ENCODE data around the gene GALNT14.

The GALNT14 gene

GRCh38 chr2:30963184-30963583, 175.1 kb downstream of the GALNT14 start:
- TF ChIP-seq, protein P1, sequence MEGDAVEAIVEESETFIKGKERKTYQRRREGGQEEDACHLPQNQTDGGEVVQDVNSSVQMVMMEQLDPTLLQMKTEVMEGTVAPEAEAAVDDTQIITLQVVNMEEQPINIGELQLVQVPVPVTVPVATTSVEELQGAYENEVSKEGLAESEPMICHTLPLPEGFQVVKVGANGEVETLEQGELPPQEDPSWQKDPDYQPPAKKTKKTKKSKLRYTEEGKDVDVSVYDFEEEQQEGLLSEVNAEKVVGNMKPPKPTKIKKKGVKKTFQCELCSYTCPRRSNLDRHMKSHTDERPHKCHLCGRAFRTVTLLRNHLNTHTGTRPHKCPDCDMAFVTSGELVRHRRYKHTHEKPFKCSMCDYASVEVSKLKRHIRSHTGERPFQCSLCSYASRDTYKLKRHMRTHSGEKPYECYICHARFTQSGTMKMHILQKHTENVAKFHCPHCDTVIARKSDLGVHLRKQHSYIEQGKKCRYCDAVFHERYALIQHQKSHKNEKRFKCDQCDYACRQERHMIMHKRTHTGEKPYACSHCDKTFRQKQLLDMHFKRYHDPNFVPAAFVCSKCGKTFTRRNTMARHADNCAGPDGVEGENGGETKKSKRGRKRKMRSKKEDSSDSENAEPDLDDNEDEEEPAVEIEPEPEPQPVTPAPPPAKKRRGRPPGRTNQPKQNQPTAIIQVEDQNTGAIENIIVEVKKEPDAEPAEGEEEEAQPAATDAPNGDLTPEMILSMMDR (conservative IDR thresholded peaks at IDR 0.05; ENCODE audit: low read depth, low read length): no peak
- DNase-seq (ENCODE audit: low read depth): no peak
- H3K4me3 ChIP-seq (ENCODE audit: low read length): no peak overlapping the region

GRCh38 chr2:30960213-30960612, 178.0 kb downstream of the GALNT14 start:
- TF ChIP-seq, protein P1 (conservative IDR thresholded peaks at IDR 0.05; ENCODE audit: low read depth, low read length): no peak
- DNase-seq (ENCODE audit: low read depth): no peak
- no peak overlapping the region for H3K4me3 ChIP-seq (ENCODE audit: low read length)

DNA sequence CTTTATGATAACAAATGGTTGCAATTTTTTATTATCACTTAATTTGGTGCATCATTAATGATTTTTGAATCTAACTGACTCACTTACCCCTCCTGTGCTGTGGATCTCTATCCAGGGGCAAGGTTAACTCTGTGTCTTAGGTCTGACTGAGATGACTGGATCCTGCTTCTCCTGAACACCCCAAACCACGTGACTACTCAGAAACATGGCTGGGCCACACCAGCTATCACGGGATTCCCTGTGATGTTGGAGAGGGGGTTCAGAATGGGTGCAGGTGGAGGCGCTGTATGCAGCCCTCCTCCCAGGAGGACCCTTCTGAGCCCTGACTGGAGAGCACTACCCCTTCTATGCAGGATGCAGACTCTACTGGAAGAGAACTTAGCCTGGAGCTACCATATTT, 178.6 kb downstream of the GALNT14 start:
- H3K4me3 ChIP-seq (ENCODE audit: low read length): no peak overlapping the region
- TF ChIP-seq, protein P1 (conservative IDR thresholded peaks at IDR 0.05; ENCODE audit: low read depth, low read length): no peak
- DNase-seq (ENCODE audit: low read depth): no peak

GRCh38 chr2:30958918-30959265, 179.3 kb downstream of the GALNT14 start:
- H3K4me3 ChIP-seq (ENCODE audit: low read length): no peak overlapping the region
- no peak for DNase-seq (ENCODE audit: low read depth)
- TF ChIP-seq, protein P1 (conservative IDR thresholded peaks at IDR 0.05; ENCODE audit: low read depth, low read length): no peak

DNA sequence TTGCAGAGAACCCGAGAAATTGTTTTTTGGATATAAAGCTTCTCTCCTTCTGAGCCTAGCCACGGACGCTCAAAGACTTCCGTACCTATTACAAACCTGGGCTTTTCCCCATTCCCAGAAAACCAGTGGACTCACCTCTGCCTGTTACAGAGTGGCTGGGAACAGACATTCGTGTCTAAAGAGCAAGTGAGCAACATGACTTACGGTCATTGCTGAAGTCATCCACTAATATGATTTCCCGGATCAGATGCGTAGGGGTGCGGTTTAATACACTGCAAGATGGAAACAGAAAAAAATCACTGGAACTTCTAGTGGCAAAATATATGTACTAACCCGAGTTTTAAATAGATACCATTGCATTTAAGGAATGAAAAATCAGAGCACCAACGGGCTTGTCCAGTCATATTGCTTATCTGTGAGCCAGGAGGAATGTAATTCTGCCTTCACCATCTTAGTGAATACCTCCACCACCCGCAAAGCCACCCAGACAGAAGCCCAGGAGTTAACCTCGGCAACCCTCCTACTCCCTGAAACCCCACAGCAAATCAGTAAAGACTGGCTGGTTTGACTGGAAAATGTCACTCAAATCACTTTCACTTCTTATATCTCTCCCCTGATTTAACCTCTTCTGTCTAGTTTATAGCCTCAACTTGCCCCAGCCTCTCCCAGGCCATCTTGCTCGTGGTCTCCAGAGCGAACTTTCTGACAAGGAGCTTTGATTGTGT, 179.9 kb downstream of the GALNT14 start:
- no peak overlapping the region for H3K4me3 ChIP-seq (ENCODE audit: low read length)
- TF ChIP-seq, protein P1 (conservative IDR thresholded peaks at IDR 0.05; ENCODE audit: low read depth, low read length): no peak
- DNase-seq (ENCODE audit: low read depth): no peak

DNA sequence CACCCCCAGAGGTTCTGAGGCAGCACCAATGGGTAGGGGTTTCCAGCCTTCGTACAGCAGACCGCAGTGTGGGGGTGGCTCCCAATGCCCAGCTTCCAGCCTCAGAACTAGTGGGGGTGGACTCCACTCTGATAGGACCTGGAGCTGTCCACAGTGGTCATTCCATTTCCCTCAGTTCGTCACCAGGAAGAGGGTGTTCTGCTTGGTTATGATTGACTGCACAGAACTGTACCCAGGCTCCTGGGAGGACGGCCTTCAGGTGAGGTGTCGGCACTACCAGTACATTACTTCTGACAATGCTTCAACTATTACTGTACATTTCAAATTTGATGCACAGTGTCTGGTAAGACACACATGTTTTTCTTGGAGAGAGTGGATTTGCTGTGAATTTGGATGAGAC, 180.6 kb downstream of the GALNT14 start:
- DNase-seq (ENCODE audit: low read depth): no peak
- H3K4me3 ChIP-seq (ENCODE audit: low read length): no peak overlapping the region
- TF ChIP-seq, protein P1 (conservative IDR thresholded peaks at IDR 0.05; ENCODE audit: low read depth, low read length): no peak

- no peak for DNase-seq (ENCODE audit: low read depth)
- no peak overlapping the region for H3K4me3 ChIP-seq (ENCODE audit: low read length)
- TF ChIP-seq, protein P1 (conservative IDR thresholded peaks at IDR 0.05; ENCODE audit: low read depth, low read length): no peak
These were observed 181.2 kb downstream of the GALNT14 start for GRCh38 chr2:30956995-30957394.

All from retinal pigment epithelial cell (primary cell).